Measurements from ENCODE around the gene CDH6. TPM values are rescaled to one million over a fixed set of nuclear protein-coding genes. Genes with fewer than 3 reads are reported as not detected.

CDH6 gene
- total and polyA plus RNA-seq, 2 donors (not counting 3 experiments of a cell fraction or from before 2014, with no cell fraction given), result 0.06 TPM; not detected in 1

DNA sequence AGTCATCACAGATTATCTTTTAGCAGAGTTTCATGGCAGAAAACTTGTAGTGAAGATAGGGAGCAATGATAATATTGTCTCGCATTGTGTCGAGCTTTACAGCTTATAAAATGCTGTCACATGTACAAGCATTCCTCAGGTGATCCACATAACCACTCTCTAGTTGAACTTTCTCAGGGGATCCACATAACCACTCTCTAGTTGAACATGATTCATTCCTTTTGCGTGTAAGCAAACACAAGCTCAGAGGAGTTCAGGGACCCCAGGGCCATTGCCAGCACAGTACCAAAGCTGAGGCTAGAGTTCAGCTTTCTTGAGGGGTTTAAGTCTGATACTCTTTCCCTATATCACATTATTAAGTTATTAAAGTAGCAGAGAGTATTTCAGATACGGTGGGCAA lies 86.7 kb downstream of the CDH6 start:
- BruUV-seq (replicated peaks), result no TSS peak
- no peak for DNase-seq (ENCODE audit: low read depth, low spot score)
- POLR2A ChIA-PET, result no interaction called here

DNA sequence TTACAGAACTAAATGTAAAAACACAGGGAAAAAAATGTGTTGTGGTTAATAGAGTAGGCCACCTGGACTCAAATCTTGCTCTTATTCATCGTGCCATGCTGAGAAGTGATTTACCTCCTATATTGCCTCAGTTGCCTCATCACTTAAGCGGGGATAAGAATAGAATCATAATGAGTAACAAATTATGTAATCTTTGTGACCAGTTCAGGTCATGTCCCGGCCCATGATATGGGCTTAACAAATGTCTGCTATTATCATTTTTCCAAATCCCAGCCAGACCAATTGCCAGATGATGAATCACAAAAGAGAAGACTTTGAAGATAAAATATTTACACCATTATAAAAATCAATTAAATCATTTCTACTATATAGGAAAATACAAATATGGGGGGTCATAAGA lies 89.8 kb downstream of the CDH6 start:
- no peaks in the 10 kb centered on the region for H3K27me3 ChIP-seq (ENCODE audit: control insufficient read depth in 2 of 2, insufficient read depth in 2 of 2, low read length in 2 of 2)
- H3K9me3 ChIP-seq (replicated peaks; ENCODE audit: control insufficient read depth, insufficient read depth, low read length), result no peaks in the 10 kb centered on the region
- TF ChIP-seq EZH2 (IDR thresholded peaks at IDR 0.05; ENCODE audit: borderline replicate concordance, low read depth, low read length, severe bottlenecking), result no peak
- TF ChIP-seq POLR2AphosphoS5 (IDR thresholded peaks at IDR 0.05; ENCODE audit: insufficient read depth, low read depth, low read length), result no peak
- TF ChIP-seq CTCF (IDR thresholded peaks at IDR 0.05; ENCODE audit: extremely low read depth in 1 of 2, insufficient read depth in 1 of 2, low read depth in 1 of 2, low read length in 2 of 2), result no peak
- TF ChIP-seq FOS (IDR thresholded peaks at IDR 0.05; ENCODE audit: borderline replicate concordance, insufficient read depth, low read length), result no peak
- no peak for TF ChIP-seq GATA2 (IDR thresholded peaks at IDR 0.05; ENCODE audit: insufficient read depth, insufficient read length, low read depth, low read length)
- TF ChIP-seq, protein P1, sequence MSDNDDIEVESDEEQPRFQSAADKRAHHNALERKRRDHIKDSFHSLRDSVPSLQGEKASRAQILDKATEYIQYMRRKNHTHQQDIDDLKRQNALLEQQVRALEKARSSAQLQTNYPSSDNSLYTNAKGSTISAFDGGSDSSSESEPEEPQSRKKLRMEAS (IDR thresholded peaks at IDR 0.05; ENCODE audit: insufficient read depth, insufficient read length), result no peak
- no peak for TF ChIP-seq POLR2A (IDR thresholded peaks at IDR 0.05; ENCODE audit: low read depth, low read length)
- no peak for TF ChIP-seq JUN (IDR thresholded peaks at IDR 0.05; ENCODE audit: borderline replicate concordance, insufficient read depth, insufficient read length, low read depth)
- TF ChIP-seq MYC (IDR thresholded peaks at IDR 0.05; ENCODE audit: low read depth, low read length), result no peak
- no peak overlapping the region for H3K4me2 ChIP-seq (ENCODE audit: insufficient read depth, low read length)
- H2AFZ ChIP-seq (ENCODE audit: low read depth, low read length), result no peak overlapping the region
- POLR2A ChIA-PET, result no interaction called here
- intact Hi-C loops (cut with micrococcal nuclease) (no loop called here), dilution Hi-C loops (cut with MboI; ENCODE audit: extremely low pct_ligation_motif_present, low sequenced_read_pairs) (no loop called here)
- no peaks in the 10 kb centered on the region for H3K9me1 ChIP-seq (replicated peaks; ENCODE audit: control insufficient read depth, extremely low read depth, insufficient read depth, low read length)
- H3K79me2 ChIP-seq (ENCODE audit: control insufficient read depth, insufficient read depth, low read length), result no peaks in the 10 kb centered on the region
- no peak overlapping the region for H3K9ac ChIP-seq (replicated peaks; ENCODE audit: extremely low read depth, insufficient read depth, low read length)
- H3K27ac ChIP-seq (ENCODE audit: insufficient read depth, low read depth, low read length), result no peak overlapping the region
- no peaks in the 10 kb centered on the region for H3K36me3 ChIP-seq (ENCODE audit: control insufficient read depth in 2 of 2, extremely low read depth in 1 of 2, insufficient read depth in 2 of 2, low read length in 2 of 2)
- no peaks in the 10 kb centered on the region for H3K4me1 ChIP-seq (ENCODE audit: control insufficient read depth, extremely low read depth, insufficient read depth, low read length)
- FAIRE-seq (no peak), DNase-seq (ENCODE audit: low read depth, low spot score) (no peak)
- BruUV-seq (replicated peaks), result no TSS peak
- no peak overlapping the region for H3K4me3 ChIP-seq (replicated peaks in 1 of 3; ENCODE audit: insufficient read depth in 1 of 3, low read depth in 1 of 3, low read length in 3 of 3)
- CTCF ChIA-PET, result no interaction called here
- no peaks in the 10 kb centered on the region for H4K20me1 ChIP-seq (replicated peaks; ENCODE audit: control insufficient read depth, extremely low read depth, insufficient read depth, low read length)

More for the DNA sequence above, 86.7 kb downstream of the CDH6 start:
- intact Hi-C loops (cut with micrococcal nuclease), result no loop called here
- Histone ChIP-seq H3K9me1 (replicated peaks; ENCODE audit: control insufficient read depth, extremely low read depth, insufficient read depth, low read length) (no peaks in the 10 kb centered on the region), H3K27ac (ENCODE audit: insufficient read depth, low read depth, low read length) (no peak overlapping the region), H3K4me1 (ENCODE audit: control insufficient read depth, extremely low read depth, insufficient read depth, low read length) (no peaks in the 10 kb centered on the region), H3K9me3 (replicated peaks; ENCODE audit: control insufficient read depth, insufficient read depth, low read length) (no peaks in the 10 kb centered on the region), H3K4me3 (replicated peaks in 1 of 3; ENCODE audit: insufficient read depth in 1 of 3, low read depth in 1 of 3, low read length in 3 of 3) (no peak overlapping the region), H2AFZ (ENCODE audit: low read depth, low read length) (no peak overlapping the region), H3K4me2 (ENCODE audit: insufficient read depth, low read length) (no peak overlapping the region), H4K20me1 (replicated peaks; ENCODE audit: control insufficient read depth, extremely low read depth, insufficient read depth, low read length) (no peaks in the 10 kb centered on the region), H3K9ac (replicated peaks; ENCODE audit: extremely low read depth, insufficient read depth, low read length) (no peak overlapping the region), H3K27me3 (ENCODE audit: control insufficient read depth in 2 of 2, insufficient read depth in 2 of 2, low read length in 2 of 2) (no peaks in the 10 kb centered on the region), H3K79me2 (ENCODE audit: control insufficient read depth, insufficient read depth, low read length) (no peaks in the 10 kb centered on the region), H3K36me3 (ENCODE audit: control insufficient read depth in 2 of 2, extremely low read depth in 1 of 2, insufficient read depth in 2 of 2, low read length in 2 of 2) (no peaks in the 10 kb centered on the region)
- FAIRE-seq, result no peak
- CTCF ChIA-PET, result no interaction called here
- no peak for TF ChIP-seq FOS (IDR thresholded peaks at IDR 0.05; ENCODE audit: borderline replicate concordance, insufficient read depth, low read length)
- dilution Hi-C loops (cut with MboI; ENCODE audit: extremely low pct_ligation_motif_present, low sequenced_read_pairs), result no loop called here
